SK-N-SH (cell line): ENCODE measurements around the gene ARID3A. TPM values are rescaled to one million over a fixed set of nuclear protein-coding genes. Genes with fewer than 3 reads are reported as not detected.

Experiments used
- CTCF ChIA-PET: fragments of 300-600, 350-600 bp; formaldehyde crosslinking; extraction: SDS; loops from one replicate; lab custom pipeline; 2021; lab: Yijun Ruan, JAX
- POLR2A ChIA-PET: fragments of 350-600 bp; sonication (Branson Sonifier 250); formaldehyde crosslinking; extraction: SDS; loops from one replicate; lab custom pipeline; 2020; ENCODE audit warnings: antibody characterized with exemption, inconsistent platforms; lab: Yijun Ruan, JAX
- DNase-seq: peaks from one replicate; pipeline ENCODE4 v3.0.0; 2012
- H2AFZ ChIP-seq: fragments of 200-600 bp; sonication (generic); 2 replicates; pipeline ENCODE4 v1.8.1; 2016; ENCODE audit warnings: antibody characterized with exemption, mild to moderate bottlenecking, low read depth
- H3F3A ChIP-seq: fragments of 200-600 bp; sonication (generic); replicated peaks from 2 replicates; pipeline ENCODE3; 2016; ENCODE audit warnings: antibody characterized with exemption, mild to moderate bottlenecking; ENCODE audit not compliant: insufficient read depth
- H3K27ac ChIP-seq, 2 experiments: fragments of 200-500 bp in 1 of 2; fragments of 200-600 bp in 1 of 2; sonication (Bioruptor generic) in 1 of 2; sonication (generic), shearing (Covaris generic) in 1 of 2; 2 replicates each; pipeline versions ENCODE4 v1.5.1 to v1.6.1; 2014 to 2016; ENCODE audit warnings: low read depth in 2 of 2, inconsistent platforms in 1 of 2, low read length in 1 of 2, mild to moderate bottlenecking in 1 of 2, mixed read lengths in 1 of 2
- H3K27me3 ChIP-seq: fragments of 200-600 bp; sonication (generic), shearing (Covaris generic); 2 replicates; pipeline ENCODE4 v1.6.1; 2016; ENCODE audit warnings: mixed run types; ENCODE audit not compliant: insufficient read depth
- H3K36me3 ChIP-seq, 2 experiments: fragments of 200-500 bp in 1 of 2; fragments of 200-600 bp in 1 of 2; sonication (Bioruptor generic) in 1 of 2; sonication (generic) in 1 of 2; replicated peaks in 1 of 2; 2 replicates each; pipeline versions ENCODE3 to v1.5.1; 2014 to 2016; ENCODE audit warnings: low read length in 1 of 2, mild to moderate bottlenecking in 1 of 2; ENCODE audit not compliant: insufficient read depth in 2 of 2, control insufficient read depth in 1 of 2
- H3K4me1 ChIP-seq, 2 experiments: fragments of 200-500 bp in 1 of 2; fragments of 200-600 bp in 1 of 2; sonication (Bioruptor generic) in 1 of 2; sonication (generic), shearing (Covaris generic) in 1 of 2; 2 replicates each; pipeline versions ENCODE4 v1.5.1 to v1.6.1; 2014 to 2016; ENCODE audit warnings: low read depth in 1 of 2, low read length in 1 of 2, mixed run types in 1 of 2; ENCODE audit not compliant: insufficient read depth in 2 of 2, control insufficient read depth in 1 of 2
- H3K4me2 ChIP-seq: fragments of 200-600 bp; sonication (generic), shearing (Covaris generic); 2 replicates; pipeline ENCODE4 v1.6.1; 2017; ENCODE audit warnings: mixed run types
- H3K4me3 ChIP-seq, 2 experiments: fragments of 200-500 bp in 1 of 2; fragments of 200-600 bp in 1 of 2; sonication (Bioruptor generic) in 1 of 2; sonication (generic), shearing (Covaris generic) in 1 of 2; 2 replicates each; pipeline versions ENCODE4 v1.5.1 to v1.8.1; 2014 to 2016; ENCODE audit warnings: low read depth in 2 of 2, inconsistent platforms in 1 of 2, low read length in 1 of 2, mild to moderate bottlenecking in 1 of 2, mixed read lengths in 1 of 2, moderate library complexity in 1 of 2
- H3K79me2 ChIP-seq: fragments of 200-600 bp; sonication (generic); 2 replicates; pipeline ENCODE4 v1.8.1; 2017; ENCODE audit warnings: mild to moderate bottlenecking; ENCODE audit not compliant: insufficient read depth
- H3K9ac ChIP-seq: fragments of 200-600 bp; sonication (generic); 2 replicates; pipeline ENCODE4 v1.6.1; 2017; ENCODE audit warnings: mixed run types
- H3K9me2 ChIP-seq: fragments of 200-600 bp; sonication (generic); 2 replicates; pipeline ENCODE4 v1.6.1; 2017; ENCODE audit warnings: mixed run types
- H3K9me3 ChIP-seq: fragments of 200-600 bp; sonication (generic); 2 replicates; pipeline ENCODE4 v1.6.1; 2017; ENCODE audit warnings: mixed run types, mild to moderate bottlenecking, moderate library complexity
- H4K20me1 ChIP-seq: fragments of 200-600 bp; sonication (generic); 2 replicates; pipeline ENCODE4 v1.6.1; 2017; ENCODE audit warnings: mild to moderate bottlenecking, mixed run types; ENCODE audit not compliant: insufficient read depth
- CHD2 ChIP-seq: fragments of 150-350 bp; IDR thresholded peaks from 2 replicates; pipeline ENCODE4 v1.6.1; 2018; ENCODE audit warnings: low read length; ENCODE audit not compliant: partially characterized antibody
- ELF1 ChIP-seq: IDR thresholded peaks from 2 replicates; pipeline ENCODE4 v1.4.0; 2012
- FOSL2 ChIP-seq: IDR thresholded peaks from 2 replicates; pipeline ENCODE4 v1.4.0; 2012; ENCODE audit warnings: low read depth, mild to moderate bottlenecking, moderate library complexity, borderline replicate concordance
- GATA2 ChIP-seq: sonication (generic); formaldehyde crosslinking; IDR thresholded peaks from 2 replicates; pipeline ENCODE4 v1.5.0; 2020; ENCODE audit warnings: mild to moderate bottlenecking, missing genetic modification reagents
- JUND ChIP-seq: IDR thresholded peaks from 2 replicates; pipeline ENCODE4 v1.4.0; 2012
- NFIC ChIP-seq: IDR thresholded peaks from 2 replicates; pipeline ENCODE4 v1.4.0; 2012; ENCODE audit warnings: borderline replicate concordance
- POLR2AphosphoS5 ChIP-seq: IDR thresholded peaks from 2 replicates; pipeline ENCODE4 v1.6.1; 2012; ENCODE audit warnings: low read depth, low read length
- RAD21 ChIP-seq: IDR thresholded peaks from 2 replicates; pipeline ENCODE4 v1.6.1; 2012; ENCODE audit warnings: mild to moderate bottlenecking, low read length
- RCOR1 ChIP-seq: fragments of 150-350 bp; IDR thresholded peaks from 2 replicates; pipeline ENCODE4 v1.6.1; 2017; ENCODE audit warnings: antibody characterized with exemption, low read length
- RFX5 ChIP-seq: IDR thresholded peaks from 2 replicates; pipeline ENCODE4 v1.6.1; 2012; ENCODE audit warnings: mild to moderate bottlenecking, improper control_type of control experiment, low read length
- RXRA ChIP-seq: IDR thresholded peaks from 2 replicates; pipeline ENCODE4 v1.4.0; 2012; ENCODE audit warnings: low read depth, mild to moderate bottlenecking, borderline replicate concordance
- SIN3A ChIP-seq: IDR thresholded peaks from 2 replicates; pipeline ENCODE4 v1.6.1; 2012; ENCODE audit warnings: low read depth, mild to moderate bottlenecking, low read length, moderate library complexity, borderline replicate concordance
- TCF12 ChIP-seq: IDR thresholded peaks from 2 replicates; pipeline ENCODE4 v1.4.0; 2012
- YY1 ChIP-seq: IDR thresholded peaks from 2 replicates; pipeline ENCODE4 v1.4.0; 2012; ENCODE audit warnings: low read depth, mild to moderate bottlenecking
- WGBS: methylation state at CpG from one replicate; pipeline ENCODE4 v1.1.6; 2017; ENCODE audit warnings: low lambda C conversion rate; 5-methylcytosine and 5-hydroxymethylcytosine counted together
- polyA plus RNA-seq, 3 experiments: library from polyadenylated mRNA; depleted of rRNA; stranded (reverse); fragments of >200 nt; gene quantifications; 2 replicates each; pipeline ENCODE4 v1.2.3, GENCODE V29; 2012
- TF ChIP-seq, protein P1 (sequence below): IDR thresholded peaks from 2 replicates; pipeline ENCODE4; 2012
- TF ChIP-seq, protein P2 (sequence below): fragments of 200-600 bp; sonication (generic); IDR thresholded peaks from 2 replicates; pipeline ENCODE4 v1.6.1; 2017; ENCODE audit warnings: antibody characterized with exemption, mild to moderate bottlenecking, moderate library complexity
- TF ChIP-seq, protein P3 (sequence below): IDR thresholded peaks from 2 replicates; pipeline ENCODE4 v1.4.0; 2012; ENCODE audit warnings: low read depth
- TF ChIP-seq, protein P4 (sequence below): IDR thresholded peaks from 2 replicates; pipeline ENCODE4 v1.4.0; 2012; ENCODE audit warnings: low read depth, borderline replicate concordance
- TF ChIP-seq, protein P5 (sequence below): fragments of 150-350 bp; IDR thresholded peaks from 2 replicates; pipeline ENCODE4 v1.6.1; 2016; ENCODE audit warnings: mild to moderate bottlenecking, low read depth, low read length

ARID3A gene
- polyA plus RNA-seq, 1 of the 3 experiments (the other 2 are of a cell fraction): 8.6 TPM

DNA sequence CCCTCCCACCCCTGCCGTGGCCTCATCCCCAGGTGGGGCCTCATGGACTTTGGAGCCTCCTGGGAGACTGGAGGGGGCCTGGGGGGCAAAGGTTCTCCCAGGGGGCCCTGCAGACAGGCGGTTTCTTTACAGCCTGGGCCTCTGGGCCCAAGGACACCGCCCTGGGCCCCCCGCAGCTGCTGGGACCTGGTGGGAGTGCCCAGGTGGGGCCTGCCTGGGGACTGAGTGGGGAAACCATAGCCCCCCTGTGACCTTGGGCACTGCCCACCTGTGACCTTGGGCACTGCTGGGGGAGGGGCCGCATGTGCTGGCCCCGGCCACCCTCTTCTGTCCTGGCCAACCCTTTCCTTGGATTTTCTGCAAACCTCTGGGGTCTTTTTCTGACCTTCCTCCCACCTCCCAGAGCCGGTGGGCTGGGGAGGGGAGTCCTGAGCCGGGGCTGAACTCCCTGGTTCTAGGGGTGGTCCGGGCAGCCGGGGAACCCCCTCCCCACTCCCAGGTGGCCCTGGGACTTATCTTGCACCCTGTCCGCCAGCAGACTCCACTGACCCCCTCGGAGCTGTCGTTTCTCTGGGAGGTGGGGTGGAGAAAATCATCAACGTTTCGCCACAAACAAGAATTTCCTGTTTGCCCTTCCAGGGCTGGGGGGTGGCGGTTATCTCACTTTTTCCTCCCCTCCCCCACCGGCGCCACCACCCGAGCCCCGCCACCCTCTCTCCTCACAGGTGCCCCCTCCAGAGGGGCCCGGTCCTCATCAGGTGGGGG, 27.0 kb downstream of the ARID3A start:
- Histone ChIP-seq H3K79me2 (no peaks in the 10 kb centered on the region; the same call in 1 of the 2 replicates), H3K9ac (no peak overlapping the region), H4K20me1 (peaks cover 29% of the 10 kb centered on the region; the same call in 1 of the 2 replicates), H3K4me1 (peaks cover 5 to 21% of the 10 kb centered on the region in 2 experiments; a peak in 2 of 4 replicates), H2AFZ (no peak overlapping the region), H3K4me2 (no peak overlapping the region), H3F3A (no peaks in the 10 kb centered on the region), H3K27ac (no peak overlapping the region; a peak in 1 of 4 replicates), H3K4me3 (no peak overlapping the region), H3K9me3 (no peaks in the 10 kb centered on the region), H3K27me3 (no peaks in the 10 kb centered on the region), H3K36me3 (peaks cover 0 to 3% of the 10 kb centered on the region in 2 experiments), H3K9me2 (no peaks in the 10 kb centered on the region)
- CTCF ChIA-PET: no interaction called here
- POLR2A ChIA-PET: no interaction called here
- TF ChIP-seq TCF12 (no peak), YY1 (no peak), CHD2 (no peak), SIN3A (no peak), GATA2 (CRISPR knock-in tag) (no peak), RCOR1 (no peak), NFIC (no peak), RXRA (no peak), FOSL2 (no peak), POLR2AphosphoS5 (no peak), RFX5 (no peak), RAD21 (no peak), ELF1 (no peak), JUND (no peak)
- TF ChIP-seq, protein P1, sequence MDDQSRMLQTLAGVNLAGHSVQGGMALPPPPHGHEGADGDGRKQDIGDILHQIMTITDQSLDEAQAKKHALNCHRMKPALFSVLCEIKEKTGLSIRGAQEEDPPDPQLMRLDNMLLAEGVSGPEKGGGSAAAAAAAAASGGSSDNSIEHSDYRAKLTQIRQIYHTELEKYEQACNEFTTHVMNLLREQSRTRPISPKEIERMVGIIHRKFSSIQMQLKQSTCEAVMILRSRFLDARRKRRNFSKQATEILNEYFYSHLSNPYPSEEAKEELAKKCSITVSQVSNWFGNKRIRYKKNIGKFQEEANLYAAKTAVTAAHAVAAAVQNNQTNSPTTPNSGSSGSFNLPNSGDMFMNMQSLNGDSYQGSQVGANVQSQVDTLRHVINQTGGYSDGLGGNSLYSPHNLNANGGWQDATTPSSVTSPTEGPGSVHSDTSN: no peak
- TF ChIP-seq, protein P2, sequence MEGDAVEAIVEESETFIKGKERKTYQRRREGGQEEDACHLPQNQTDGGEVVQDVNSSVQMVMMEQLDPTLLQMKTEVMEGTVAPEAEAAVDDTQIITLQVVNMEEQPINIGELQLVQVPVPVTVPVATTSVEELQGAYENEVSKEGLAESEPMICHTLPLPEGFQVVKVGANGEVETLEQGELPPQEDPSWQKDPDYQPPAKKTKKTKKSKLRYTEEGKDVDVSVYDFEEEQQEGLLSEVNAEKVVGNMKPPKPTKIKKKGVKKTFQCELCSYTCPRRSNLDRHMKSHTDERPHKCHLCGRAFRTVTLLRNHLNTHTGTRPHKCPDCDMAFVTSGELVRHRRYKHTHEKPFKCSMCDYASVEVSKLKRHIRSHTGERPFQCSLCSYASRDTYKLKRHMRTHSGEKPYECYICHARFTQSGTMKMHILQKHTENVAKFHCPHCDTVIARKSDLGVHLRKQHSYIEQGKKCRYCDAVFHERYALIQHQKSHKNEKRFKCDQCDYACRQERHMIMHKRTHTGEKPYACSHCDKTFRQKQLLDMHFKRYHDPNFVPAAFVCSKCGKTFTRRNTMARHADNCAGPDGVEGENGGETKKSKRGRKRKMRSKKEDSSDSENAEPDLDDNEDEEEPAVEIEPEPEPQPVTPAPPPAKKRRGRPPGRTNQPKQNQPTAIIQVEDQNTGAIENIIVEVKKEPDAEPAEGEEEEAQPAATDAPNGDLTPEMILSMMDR: no peak
- TF ChIP-seq, protein P3, sequence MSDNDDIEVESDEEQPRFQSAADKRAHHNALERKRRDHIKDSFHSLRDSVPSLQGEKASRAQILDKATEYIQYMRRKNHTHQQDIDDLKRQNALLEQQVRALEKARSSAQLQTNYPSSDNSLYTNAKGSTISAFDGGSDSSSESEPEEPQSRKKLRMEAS: no peak
- TF ChIP-seq, protein P4, sequence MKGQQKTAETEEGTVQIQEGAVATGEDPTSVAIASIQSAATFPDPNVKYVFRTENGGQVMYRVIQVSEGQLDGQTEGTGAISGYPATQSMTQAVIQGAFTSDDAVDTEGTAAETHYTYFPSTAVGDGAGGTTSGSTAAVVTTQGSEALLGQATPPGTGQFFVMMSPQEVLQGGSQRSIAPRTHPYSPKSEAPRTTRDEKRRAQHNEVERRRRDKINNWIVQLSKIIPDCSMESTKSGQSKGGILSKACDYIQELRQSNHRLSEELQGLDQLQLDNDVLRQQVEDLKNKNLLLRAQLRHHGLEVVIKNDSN: no peak
- TF ChIP-seq, protein P5, sequence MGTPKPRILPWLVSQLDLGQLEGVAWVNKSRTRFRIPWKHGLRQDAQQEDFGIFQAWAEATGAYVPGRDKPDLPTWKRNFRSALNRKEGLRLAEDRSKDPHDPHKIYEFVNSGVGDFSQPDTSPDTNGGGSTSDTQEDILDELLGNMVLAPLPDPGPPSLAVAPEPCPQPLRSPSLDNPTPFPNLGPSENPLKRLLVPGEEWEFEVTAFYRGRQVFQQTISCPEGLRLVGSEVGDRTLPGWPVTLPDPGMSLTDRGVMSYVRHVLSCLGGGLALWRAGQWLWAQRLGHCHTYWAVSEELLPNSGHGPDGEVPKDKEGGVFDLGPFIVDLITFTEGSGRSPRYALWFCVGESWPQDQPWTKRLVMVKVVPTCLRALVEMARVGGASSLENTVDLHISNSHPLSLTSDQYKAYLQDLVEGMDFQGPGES: no peak
- WGBS: 86% methylated on average over 16 of the region's 21 CpGs
- no peak for DNase-seq
